Activated CD8-positive, alpha-beta T cell treated with anti-CD3 and anti-CD28 coated beads, Interleukin-2, amount 10 ng/mL, durations not matched to agents 7 days and 5 days (primary cell): ENCODE data around the gene ENTREP1. TPM values are rescaled to one million over a fixed set of nuclear protein-coding genes. Genes with fewer than 3 reads are reported as not detected.
A peak's percentile ranks its signal among the peaks of the same experiment; 100 is the strongest.
"Not testable (repeated sequence)": the region's sequence is repeated elsewhere in the genome, so short reads cannot be mapped to it uniquely, and the experiment has no call there.

Experiments used
- ATAC-seq: fragments of 150-1000 bp; cut with Tn5 transposase; one replicate; pipeline ENCODE4 v1.10.0; 2021; ENCODE audit warnings: moderate library complexity
- CTCF ChIA-PET: fragments of 350-600 bp; sonication (Branson Sonifier 250); formaldehyde crosslinking; loops from one replicate; lab custom pipeline; 2021; ENCODE audit warnings: antibody characterized with exemption; lab: Charles Lee
- POLR2A ChIA-PET: fragments of 350-600 bp; sonication (Branson Sonifier 250); formaldehyde crosslinking; loops from one replicate; lab custom pipeline; 2021; ENCODE audit warnings: antibody characterized with exemption; lab: Charles Lee
- DNase-seq: peaks from one replicate; pipeline ENCODE4 v3.0.0-alpha.2; 2020
- H3K27ac Mint-ChIP-seq: one replicate; pipeline ENCODE4 v1.8.0; 2021; ENCODE audit warnings: mild to moderate bottlenecking, mixed read lengths
- H3K27me3 Mint-ChIP-seq: one replicate; pipeline ENCODE4 v1.8.0; 2021; ENCODE audit warnings: low read depth, mixed read lengths
- H3K36me3 Mint-ChIP-seq: one replicate; pipeline ENCODE4 v1.8.0; 2021; ENCODE audit warnings: low read depth, mixed read lengths
- H3K4me1 Mint-ChIP-seq: one replicate; pipeline ENCODE4 v1.8.0; 2021; ENCODE audit warnings: low read depth, mixed read lengths
- H3K4me3 Mint-ChIP-seq: one replicate; pipeline ENCODE4 v1.8.0; 2021; ENCODE audit warnings: mild to moderate bottlenecking, mixed read lengths
- H3K9me3 Mint-ChIP-seq: one replicate; pipeline ENCODE4 v1.8.0; 2022; ENCODE audit warnings: mixed read lengths; ENCODE audit not compliant: insufficient read depth
- total RNA-seq, 2 experiments: library from RNA; stranded (reverse); gene quantifications; one replicate each; pipeline ENCODE4 v1.2.3, GENCODE V29; 2021

ENTREP1 gene
- total RNA-seq, 2 experiments from 2014 or later: not detected

DNA sequence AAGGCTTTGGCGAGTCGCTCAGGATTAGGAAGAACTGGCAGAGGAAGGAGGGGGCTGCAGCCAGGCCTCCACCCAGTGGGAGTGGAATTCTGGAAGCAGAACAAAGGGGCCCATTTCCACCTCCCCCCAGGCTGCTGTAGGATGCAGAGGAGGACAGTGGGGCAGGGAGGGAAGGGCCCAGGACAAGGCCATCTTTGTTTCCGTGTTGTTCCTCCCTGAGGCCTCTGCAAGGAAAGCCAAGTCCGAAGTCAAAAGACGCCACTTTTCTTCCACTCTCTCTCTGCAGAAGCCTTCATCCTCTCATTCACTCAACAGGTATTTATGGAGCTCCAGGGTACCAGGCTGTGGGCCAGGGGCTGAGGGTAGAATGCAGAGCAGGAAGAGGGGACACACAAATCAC, 70.7 kb downstream of the ENTREP1 start:
- Mint-ChIP-seq H3K27me3 (peaks cover 2% of the 10 kb centered on the region), H3K4me1 (no peaks in the 10 kb centered on the region), H3K4me3 (no peak overlapping the region), H3K27ac (no peak overlapping the region), H3K36me3 (no peaks in the 10 kb centered on the region), H3K9me3 (no peaks in the 10 kb centered on the region)
- POLR2A ChIA-PET: no interaction called here
- CTCF ChIA-PET: no interaction called here
- no peak for DNase-seq
- ATAC-seq: no peak

DNA sequence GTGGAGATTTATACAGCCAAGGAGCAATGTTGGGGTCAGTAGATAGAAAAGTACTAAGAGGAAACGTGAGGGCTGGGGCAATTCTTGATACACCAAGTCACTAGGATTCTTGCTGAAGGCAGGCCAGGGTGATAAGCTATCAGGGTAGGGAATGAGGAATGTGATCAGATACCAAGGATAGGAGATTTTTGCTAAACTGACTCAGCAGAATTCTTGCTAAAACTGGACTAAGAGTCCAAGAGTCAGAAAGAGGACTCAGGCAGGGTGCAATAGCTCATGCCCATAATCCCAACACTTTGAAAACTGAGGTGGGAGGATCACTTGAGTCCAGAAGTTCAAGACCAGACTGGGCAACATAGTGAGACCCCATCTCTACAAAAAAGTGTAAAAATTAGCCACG, 71.7 kb downstream of the ENTREP1 start:
- H3K27ac Mint-ChIP-seq: no peak overlapping the region
- no peaks in the 10 kb centered on the region for H3K9me3 Mint-ChIP-seq
- no peaks in the 10 kb centered on the region for H3K4me1 Mint-ChIP-seq
- no peaks in the 10 kb centered on the region for H3K36me3 Mint-ChIP-seq
- CTCF ChIA-PET: no interaction called here
- ATAC-seq (no peak), DNase-seq (no peak)
- peaks cover 2% of the 10 kb centered on the region for H3K27me3 Mint-ChIP-seq
- H3K4me3 Mint-ChIP-seq: no peak overlapping the region
- POLR2A ChIA-PET: no interaction called here

DNA sequence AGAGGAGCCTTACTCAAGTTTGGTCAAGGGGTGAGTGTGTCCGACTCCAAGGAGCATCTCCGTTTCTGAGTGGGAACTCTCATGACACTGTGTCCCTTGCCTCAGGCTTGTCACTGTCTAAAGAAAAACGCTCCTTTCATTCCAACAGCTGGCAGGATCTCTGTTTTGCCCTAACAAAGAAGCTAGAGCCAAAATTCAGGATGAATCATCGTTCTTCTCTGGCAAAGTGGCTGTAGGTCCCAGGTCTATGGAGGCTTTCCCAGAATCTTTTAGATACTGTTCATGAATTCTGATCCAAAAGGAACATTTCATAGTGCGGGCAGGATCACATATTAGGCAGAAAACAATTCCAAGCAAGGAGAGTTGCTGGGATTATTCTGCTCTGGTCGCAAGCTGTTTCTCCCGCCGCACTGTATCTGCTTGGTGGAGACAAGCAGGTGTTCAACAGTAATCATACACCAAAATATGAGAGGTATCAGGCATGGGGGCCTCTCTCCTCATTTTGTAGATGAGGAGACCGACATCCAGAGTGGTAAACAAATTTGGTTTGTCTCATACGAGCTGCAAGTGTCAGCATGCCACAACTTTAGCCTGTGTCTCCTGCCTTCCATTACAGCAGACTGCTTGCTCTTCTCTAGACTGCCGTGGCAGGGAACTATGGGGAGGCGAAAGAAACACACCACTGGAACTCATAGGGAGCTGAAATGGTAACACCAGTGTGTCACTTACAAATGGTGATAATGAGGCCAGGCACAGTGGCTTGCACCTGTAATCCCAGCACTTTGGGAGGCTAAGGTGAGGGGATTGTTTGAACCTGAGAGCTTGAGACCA, 72.6 kb downstream of the ENTREP1 start:
- Mint-ChIP-seq H3K4me3 (no peak overlapping the region), H3K27ac (no peak overlapping the region), H3K4me1 (no peaks in the 10 kb centered on the region), H3K9me3 (no peaks in the 10 kb centered on the region), H3K36me3 (no peaks in the 10 kb centered on the region), H3K27me3 (peaks cover 2% of the 10 kb centered on the region)
- ChIA-PET POLR2A (no interaction called here), CTCF (interaction anchor here (1.4 kb wide), 1 partner anchor 24 kb away, joined by 3 read pairs; no protein-coding TSS in a partner anchor)
- DNase-seq (no peak), ATAC-seq (no peak)

DNA sequence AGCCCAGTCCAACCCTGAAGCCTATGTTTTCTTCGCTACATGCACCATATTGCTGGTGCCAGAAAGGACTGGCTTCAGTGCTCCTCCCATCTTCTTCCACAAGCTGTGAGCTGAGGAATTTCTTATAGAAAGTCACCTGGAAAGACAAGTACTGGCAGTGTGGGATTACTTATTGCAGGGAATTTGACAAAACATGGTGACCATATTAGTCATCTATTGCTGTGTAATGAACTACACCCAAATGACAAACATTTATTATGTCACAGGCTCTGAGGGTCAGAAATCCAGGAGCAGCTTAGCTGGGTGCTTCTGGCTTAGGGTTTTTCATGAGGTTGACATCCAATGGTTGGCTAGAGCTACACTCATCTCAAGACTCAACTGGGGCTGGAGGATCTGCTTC, 75.5 kb downstream of the ENTREP1 start:
- H3K27ac Mint-ChIP-seq: no peak overlapping the region
- H3K4me3 Mint-ChIP-seq: no peak overlapping the region
- ATAC-seq (no peak), DNase-seq (no peak)
- H3K27me3 Mint-ChIP-seq: peaks cover 2% of the 10 kb centered on the region
- no peaks in the 10 kb centered on the region for H3K9me3 Mint-ChIP-seq
- H3K36me3 Mint-ChIP-seq: no peaks in the 10 kb centered on the region
- ChIA-PET CTCF (interaction anchor here (0.6 kb wide), 1 partner anchor 205 kb away, joined by 3 read pairs; no protein-coding TSS in a partner anchor), POLR2A (no interaction called here)
- no peaks in the 10 kb centered on the region for H3K4me1 Mint-ChIP-seq

DNA sequence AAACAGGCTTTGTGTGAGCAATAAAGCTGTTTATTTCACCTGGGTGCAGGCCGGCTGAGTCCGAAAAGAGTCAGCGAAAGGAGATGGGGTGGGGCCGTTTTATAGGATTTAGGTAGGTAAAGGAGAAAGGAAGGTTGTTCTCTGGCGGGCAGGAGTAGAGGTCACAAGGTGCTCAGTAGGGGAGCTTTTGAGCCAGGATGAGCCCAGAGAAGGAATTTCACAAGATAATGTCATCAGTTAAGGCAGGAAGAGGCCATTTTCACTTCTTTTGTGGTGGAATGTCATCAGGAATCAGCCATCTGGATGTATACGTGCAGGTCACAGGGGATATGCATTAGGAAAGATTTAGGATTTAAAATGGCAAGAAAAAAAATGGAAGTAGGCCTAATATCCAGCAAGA, 84.9 kb downstream of the ENTREP1 start:
- CTCF ChIA-PET, DNase-seq, POLR2A ChIA-PET, H3K27me3 Mint-ChIP-seq, H3K4me3 Mint-ChIP-seq, H3K4me1 Mint-ChIP-seq, H3K27ac Mint-ChIP-seq, H3K36me3 Mint-ChIP-seq, ATAC-seq, H3K9me3 Mint-ChIP-seq: not testable (repeated sequence)

DNA sequence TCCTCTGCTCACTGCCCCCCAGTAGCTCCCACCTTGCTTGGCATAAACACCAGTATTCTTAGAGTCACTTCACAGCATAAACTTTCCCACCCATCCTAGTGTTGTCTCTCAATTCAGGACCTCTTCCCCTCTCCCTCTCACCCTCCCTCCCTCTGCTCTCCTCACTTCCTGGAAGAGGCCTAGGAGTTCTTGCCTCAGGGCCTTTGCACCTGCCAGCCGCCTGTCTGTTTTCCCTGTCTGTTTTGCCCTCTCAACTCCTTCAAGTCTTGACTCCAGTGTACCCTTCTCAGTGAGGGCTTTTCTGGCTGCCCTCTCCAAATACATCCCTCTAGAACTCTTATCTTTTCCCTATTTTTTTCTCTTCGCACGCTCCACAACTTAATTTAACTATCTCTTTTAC, 86.2 kb downstream of the ENTREP1 start:
- POLR2A ChIA-PET: no interaction called here
- H3K27ac Mint-ChIP-seq: no peak overlapping the region
- CTCF ChIA-PET: no interaction called here

DNA sequence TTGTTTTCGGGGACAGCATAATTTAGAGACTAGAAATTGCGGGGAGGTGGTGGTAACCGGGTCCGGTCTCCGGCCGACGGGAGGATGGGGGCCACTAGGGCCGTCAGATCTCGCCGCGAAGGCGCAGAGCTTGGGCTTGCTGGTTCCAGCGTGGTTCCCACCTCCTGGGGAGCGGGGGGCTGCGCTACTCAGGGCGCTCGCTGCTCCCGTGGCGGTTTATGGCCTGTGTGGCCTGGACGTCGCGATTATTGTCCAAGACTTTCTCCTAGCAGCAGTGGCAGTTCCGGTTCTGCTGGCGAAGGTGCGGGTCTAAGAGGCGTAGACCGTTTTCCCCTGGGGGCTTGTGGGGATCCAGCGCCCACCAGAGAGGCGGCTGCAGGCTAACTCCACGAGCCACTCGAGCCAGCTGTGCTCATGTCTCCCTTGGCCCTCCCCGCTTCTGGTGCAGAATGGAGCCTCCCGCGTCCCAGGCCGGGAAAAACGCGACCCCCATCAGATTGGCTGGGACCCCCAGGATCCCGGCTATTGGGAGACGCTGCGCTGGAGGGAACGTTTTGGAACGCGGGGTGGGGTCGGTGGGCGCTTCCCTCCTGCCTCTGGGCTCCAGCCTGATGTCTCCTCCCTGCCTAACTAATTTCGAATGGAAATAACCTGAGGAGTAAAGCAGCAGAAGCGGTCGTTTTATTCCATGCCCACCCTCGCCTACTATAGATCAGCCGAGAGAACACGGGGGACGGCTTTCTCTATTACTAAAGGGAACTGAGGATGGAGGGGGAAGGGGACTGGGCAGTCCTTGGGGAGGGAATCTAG, 87.1 kb downstream of the ENTREP1 start:
- no peak overlapping the region for H3K4me3 Mint-ChIP-seq
- ATAC-seq: no peak
- no peak for DNase-seq
- ChIA-PET POLR2A (no interaction called here), CTCF (no interaction called here)
- no peak overlapping the region for H3K27ac Mint-ChIP-seq
- no peaks in the 10 kb centered on the region for H3K9me3 Mint-ChIP-seq
- H3K4me1 Mint-ChIP-seq: no peaks in the 10 kb centered on the region
- H3K27me3 Mint-ChIP-seq: peaks cover 3% of the 10 kb centered on the region
- no peaks in the 10 kb centered on the region for H3K36me3 Mint-ChIP-seq

More for the DNA sequence above, 86.2 kb downstream of the ENTREP1 start:
- H3K9me3 Mint-ChIP-seq: no peaks in the 10 kb centered on the region
- no peaks in the 10 kb centered on the region for H3K36me3 Mint-ChIP-seq
- ATAC-seq (no peak), DNase-seq (no peak)
- H3K27me3 Mint-ChIP-seq: peaks cover 3% of the 10 kb centered on the region
- H3K4me1 Mint-ChIP-seq: no peaks in the 10 kb centered on the region
- H3K4me3 Mint-ChIP-seq: no peak overlapping the region

DNA sequence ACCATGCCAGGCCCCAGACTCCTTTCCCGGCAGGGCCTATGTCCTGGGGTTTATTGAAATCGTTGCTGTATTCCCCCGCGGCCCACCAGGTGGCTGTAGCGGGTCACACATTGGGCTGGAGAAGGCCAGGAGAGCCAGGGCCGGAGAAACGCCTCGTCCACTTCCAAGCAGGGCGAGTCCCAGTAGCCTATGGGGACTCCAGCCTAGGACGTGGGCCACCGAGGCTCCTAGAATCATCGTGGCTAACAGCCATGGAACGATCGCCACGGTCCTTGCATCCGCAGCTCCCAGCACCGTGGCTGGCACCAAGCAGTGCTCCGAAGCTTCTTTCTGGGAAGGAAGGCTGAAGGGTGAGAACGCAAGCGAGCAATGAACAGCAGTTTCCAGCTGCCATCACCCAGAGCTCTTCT, 87.7 kb downstream of the ENTREP1 start:
- POLR2A ChIA-PET: no interaction called here
- Mint-ChIP-seq H3K9me3 (no peaks in the 10 kb centered on the region), H3K4me3 (no peak overlapping the region), H3K36me3 (no peaks in the 10 kb centered on the region), H3K27ac (no peak overlapping the region), H3K27me3 (peaks cover 3% of the 10 kb centered on the region), H3K4me1 (no peaks in the 10 kb centered on the region)
- no peak for DNase-seq
- CTCF ChIA-PET: no interaction called here
- no peak for ATAC-seq

DNA sequence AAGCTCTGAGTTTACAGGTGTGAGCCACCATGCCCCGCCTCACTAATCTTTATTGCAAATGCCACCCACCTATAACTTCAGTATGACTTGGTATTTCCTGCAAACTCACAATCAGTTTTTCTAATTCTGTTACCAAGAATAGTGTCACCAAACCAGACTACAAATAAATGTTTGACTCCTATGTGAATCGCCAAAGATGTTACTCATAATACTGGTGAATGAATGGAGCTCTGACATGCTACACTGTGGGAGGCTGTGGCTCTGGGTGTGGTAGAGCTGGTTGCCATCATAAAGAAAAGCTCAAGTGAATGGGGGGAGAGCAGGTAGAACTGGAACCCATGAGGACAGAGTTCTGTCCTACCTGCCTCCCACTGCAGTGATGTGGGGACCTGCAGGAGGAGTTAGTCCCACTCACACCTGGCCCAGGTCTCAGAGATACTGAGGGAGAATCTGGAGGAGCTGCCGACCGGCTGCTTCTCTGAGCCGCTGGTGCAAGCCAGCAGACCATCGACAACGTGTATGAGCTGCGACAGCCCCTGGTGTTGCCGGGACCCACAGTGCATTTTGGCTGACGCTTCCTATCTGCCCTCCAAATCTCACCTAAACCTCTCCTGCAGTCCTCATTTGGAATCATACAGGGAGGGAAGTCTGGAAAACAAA, 95.7 kb downstream of the ENTREP1 start:
- CTCF ChIA-PET: interaction anchor here (0.7 to 2.4 kb wide), 8 partner anchors 23 to 690 kb away, joined by 3 to 16 read pairs (median 3); partner anchors contain the start of gene APBA1
- DNase-seq: no peak
- Mint-ChIP-seq H3K4me1 (no peaks in the 10 kb centered on the region), H3K36me3 (no peaks in the 10 kb centered on the region), H3K9me3 (no peaks in the 10 kb centered on the region), H3K4me3 (no peak overlapping the region), H3K27ac (no peak overlapping the region), H3K27me3 (no peaks in the 10 kb centered on the region)
- no peak for ATAC-seq
- POLR2A ChIA-PET: no interaction called here

DNA sequence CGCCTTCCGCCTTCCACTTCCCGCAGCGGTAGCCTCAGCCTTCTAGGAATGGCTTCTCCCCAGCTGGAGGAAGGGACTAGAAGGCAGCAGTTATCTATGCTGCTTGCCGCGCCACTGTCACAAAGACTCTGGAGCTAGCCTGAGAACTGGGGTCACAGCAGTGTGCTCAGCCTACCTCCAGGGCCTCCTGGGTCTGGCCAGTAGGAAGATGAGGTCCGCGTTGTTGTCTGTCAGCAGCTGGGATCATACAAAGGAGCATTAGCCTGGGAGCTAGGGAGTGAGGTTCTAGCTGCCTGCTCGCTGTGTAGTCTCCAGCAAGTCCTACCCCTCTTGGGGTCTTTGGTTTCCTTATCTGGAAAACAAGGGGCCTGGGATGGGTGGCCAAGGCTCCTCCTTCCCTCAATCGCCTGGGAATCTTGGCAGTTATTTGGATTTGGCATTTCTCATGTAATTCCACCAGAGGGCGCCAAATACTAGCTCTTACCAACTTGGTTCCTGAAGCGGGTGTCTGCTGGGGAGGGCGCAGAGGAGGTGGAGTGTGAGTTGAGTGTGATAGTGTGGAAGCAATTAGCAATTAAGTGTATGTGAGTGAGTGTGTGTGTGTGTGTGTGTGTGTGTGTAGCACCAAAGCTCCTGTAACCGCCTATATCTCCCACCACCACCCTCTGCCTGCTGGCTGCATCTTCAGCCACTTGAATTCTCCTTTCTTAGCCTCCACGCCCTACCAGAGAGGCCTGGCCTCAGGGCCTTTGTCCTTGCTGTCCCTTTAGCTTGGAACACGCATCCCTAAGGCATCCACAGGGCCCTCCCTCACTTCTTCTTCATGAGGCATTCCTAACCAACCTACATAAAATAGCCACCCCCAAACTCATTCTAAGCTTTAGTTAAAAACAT, 97.1 kb downstream of the ENTREP1 start:
- Mint-ChIP-seq H3K27me3 (no peaks in the 10 kb centered on the region), H3K9me3 (no peaks in the 10 kb centered on the region), H3K27ac (no peak overlapping the region), H3K4me1 (no peaks in the 10 kb centered on the region), H3K4me3 (no peak overlapping the region), H3K36me3 (no peaks in the 10 kb centered on the region)
- POLR2A ChIA-PET: no interaction called here
- CTCF ChIA-PET: interaction anchor here (0.6 to 2.4 kb wide), 30 partner anchors 24 to 689 kb away, joined by 3 to 16 read pairs (median 4); no protein-coding TSS in a partner anchor
- DNase-seq: peak; percentile 50
- peak; percentile 60 for ATAC-seq

DNA sequence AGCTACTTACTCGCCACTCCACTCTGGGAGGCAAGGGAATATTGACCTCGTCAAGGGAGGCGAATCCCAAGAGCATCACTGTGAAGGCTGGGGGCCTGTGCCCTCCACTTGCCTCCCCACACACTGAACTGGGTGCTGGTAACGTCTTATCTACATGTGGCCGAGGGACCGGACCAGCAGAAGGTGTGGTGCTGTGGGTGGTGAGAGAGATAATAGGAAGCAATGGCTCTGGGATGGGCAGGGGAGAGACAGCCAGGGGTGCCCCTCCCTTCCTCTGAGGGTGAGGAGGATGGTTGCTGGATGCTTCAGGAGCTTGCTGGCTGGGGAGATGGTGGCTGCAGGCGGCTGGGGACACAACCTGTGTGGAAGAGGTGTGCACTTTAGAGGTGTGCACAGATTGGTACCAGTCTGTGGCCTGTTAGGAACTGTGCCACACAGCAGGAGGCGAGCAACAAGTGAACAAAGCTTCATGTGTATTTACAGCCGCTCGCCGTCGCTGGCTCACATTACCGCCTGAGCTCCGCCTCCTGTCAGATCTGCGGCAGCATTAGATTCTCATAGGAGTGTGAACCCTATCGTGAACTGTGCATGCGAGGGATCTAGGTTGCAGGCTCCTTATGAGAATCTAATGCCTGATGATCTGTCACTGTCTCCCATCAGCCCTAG, 100.3 kb downstream of the ENTREP1 start:
- H3K27me3 Mint-ChIP-seq: no peaks in the 10 kb centered on the region
- H3K4me3 Mint-ChIP-seq: no peak overlapping the region
- CTCF ChIA-PET: no interaction called here
- H3K9me3 Mint-ChIP-seq: no peaks in the 10 kb centered on the region
- ATAC-seq: no peak
- POLR2A ChIA-PET: no interaction called here
- H3K27ac Mint-ChIP-seq: no peak overlapping the region
- DNase-seq: no peak
- H3K4me1 Mint-ChIP-seq: no peaks in the 10 kb centered on the region
- H3K36me3 Mint-ChIP-seq: no peaks in the 10 kb centered on the region
